Keratinocyte (primary cell): ENCODE data around the gene RNASEH1. TPM values are rescaled to one million over a fixed set of nuclear protein-coding genes. Genes with fewer than 3 reads are reported as not detected.

Experiments
- DNase-seq: peaks from one replicate; pipeline ENCODE4 v3.0.0-alpha.2; 2011; ENCODE audit warnings: low read depth, missing footprints, low spot score
- FAIRE-seq: peaks from 2 replicates; lab custom pipeline; 2011; peaks lifted over from hg19 to GRCh38; lab: Jason Lieb, UNC
- H2AFZ ChIP-seq: 2 replicates; pipeline ENCODE4 v1.6.0; 2012; ENCODE audit warnings: low read length, control low read depth, inconsistent platforms; ENCODE audit not compliant: control insufficient read depth
- H3K27ac ChIP-seq: 2 replicates; pipeline ENCODE4 v1.5.1; 2011; ENCODE audit warnings: low read length; ENCODE audit not compliant: control insufficient read depth, insufficient read depth
- H3K27me3 ChIP-seq: 3 replicates; pipeline ENCODE4 v1.6.0; 2011; ENCODE audit warnings: low read length; ENCODE audit not compliant: control insufficient read depth, insufficient read depth; ENCODE audit errors: extremely low read depth
- H3K36me3 ChIP-seq, 2 experiments: 2 replicates in 1 of 2; 3 replicates in 1 of 2; pipeline ENCODE4 v1.5.1; 2011; ENCODE audit warnings: low read length in 2 of 2, mild to moderate bottlenecking in 1 of 2; ENCODE audit not compliant: control insufficient read depth in 2 of 2, insufficient read depth in 2 of 2; ENCODE audit errors: extremely low read depth in 1 of 2
- H3K4me1 ChIP-seq: 3 replicates; pipeline ENCODE4 v1.5.1; 2011; ENCODE audit warnings: low read length; ENCODE audit not compliant: control insufficient read depth, insufficient read depth; ENCODE audit errors: extremely low read depth
- H3K4me2 ChIP-seq: 3 replicates; pipeline ENCODE4 v1.6.0; 2011; ENCODE audit warnings: low read depth, low read length; ENCODE audit not compliant: control insufficient read depth, insufficient read depth; ENCODE audit errors: extremely low read depth
- H3K4me3 ChIP-seq, 3 experiments: fragments of 200-600 bp in 1 of 3; sonication (generic) in 1 of 3; 2 replicates in 2 of 3; 3 replicates in 1 of 3; pipeline ENCODE4 v1.5.1; 2011 to 2016; ENCODE audit warnings: low read length in 3 of 3, mild to moderate bottlenecking in 3 of 3, control low read depth in 2 of 3, inconsistent platforms in 1 of 3, low read depth in 1 of 3, mixed read lengths in 1 of 3, mixed run types in 1 of 3, moderate library complexity in 1 of 3; ENCODE audit not compliant: control insufficient read depth in 2 of 3, insufficient read depth in 2 of 3; ENCODE audit errors: extremely low read depth in 1 of 3
- H3K79me2 ChIP-seq: 2 replicates; pipeline ENCODE4 v1.6.0; 2012; ENCODE audit warnings: low read length; ENCODE audit not compliant: control insufficient read depth, insufficient read depth
- H3K9ac ChIP-seq: 3 replicates; pipeline ENCODE4 v1.6.0; 2011; ENCODE audit warnings: low read length; ENCODE audit not compliant: control insufficient read depth, insufficient read depth; ENCODE audit errors: extremely low read depth
- H3K9me1 ChIP-seq: 3 replicates; pipeline ENCODE4 v1.6.0; 2011; ENCODE audit warnings: low read length; ENCODE audit not compliant: control insufficient read depth, insufficient read depth; ENCODE audit errors: extremely low read depth
- H3K9me3 ChIP-seq: 2 replicates; pipeline ENCODE4 v1.5.1; 2012; ENCODE audit warnings: low read depth, low read length; ENCODE audit not compliant: control insufficient read depth
- H4K20me1 ChIP-seq: 3 replicates; pipeline ENCODE4 v1.6.0; 2011; ENCODE audit warnings: low read length; ENCODE audit not compliant: control insufficient read depth, insufficient read depth; ENCODE audit errors: extremely low read depth
- CTCF ChIP-seq, 3 experiments: IDR thresholded peaks in 1 of 3; conservative IDR thresholded peaks in 1 of 3; optimal IDR thresholded peaks in 1 of 3; 2 replicates in 2 of 3; 3 replicates in 1 of 3; pipeline versions ENCODE3 to v1.5.1; 2011; ENCODE audit warnings: low read length in 3 of 3, mild to moderate bottlenecking in 3 of 3, moderate library complexity in 2 of 3, control low read depth in 1 of 3, inconsistent platforms in 1 of 3; ENCODE audit not compliant: insufficient read depth in 2 of 3; ENCODE audit errors: extremely low read depth in 1 of 3
- EZH2 ChIP-seq: IDR thresholded peaks from one replicate; pipeline ENCODE4 v1.6.1; 2012; ENCODE audit warnings: inconsistent platforms, mild to moderate bottlenecking, low read length, moderate library complexity
- dilution Hi-C: fragments of 300-500 bp; cut with MboI; formaldehyde crosslinking; loops from one replicate; pipeline ENCODE4 v1.7.0; 2020; ENCODE audit warnings: low sequenced_read_pairs; ENCODE audit not compliant: extremely low pct_ligation_motif_present
- polyA plus RNA-seq, 5 experiments: library from polyadenylated mRNA; depleted of rRNA in 3 of 5; stranded (reverse) in 3 of 5; stranded (forward) in 1 of 5; unstranded in 1 of 5; fragments of >200 nt; gene quantifications; 1 replicate in 1 of 5; 2 replicates in 3 of 5; 3 replicates in 1 of 5; pipeline versions ENCODE4 v1.2.1 to v1.2.3, GENCODE V29; 2011 to 2012; ENCODE audit warnings: missing spikeins in 2 of 5, low read depth in 1 of 5, low replicate concordance in 1 of 5

RNASEH1 gene
- polyA plus RNA-seq, 1 donor (not counting 4 experiments of a cell fraction or from before 2014, with no cell fraction given) = 15.3 TPM

GRCh38 chr2:3598197-3598910, 40.2 kb upstream of the RNASEH1 start:
- no peak overlapping the region for H3K27ac ChIP-seq
- no peaks in the 10 kb centered on the region for H3K36me3 ChIP-seq
- H3K4me3 ChIP-seq = no peak overlapping the region
- H4K20me1 ChIP-seq = no peaks in the 10 kb centered on the region
- no peaks in the 10 kb centered on the region for H3K9me3 ChIP-seq
- no peaks in the 10 kb centered on the region for H3K27me3 ChIP-seq
- H3K4me2 ChIP-seq = no peak overlapping the region
- no peaks in the 10 kb centered on the region for H3K9me1 ChIP-seq
- DNase-seq = no peak
- H3K9ac ChIP-seq = no peak overlapping the region
- no peak for TF ChIP-seq CTCF (optimal IDR thresholded peaks at IDR 0.05 in 1 of 3, IDR thresholded peaks at IDR 0.05 in 1 of 3, conservative IDR thresholded peaks at IDR 0.05 in 1 of 3; ENCODE audit: extremely low read depth in 1 of 3, insufficient read depth in 2 of 3, low read length in 3 of 3)
- TF ChIP-seq EZH2 = no peak
- H3K4me1 ChIP-seq = no peaks in the 10 kb centered on the region
- H3K79me2 ChIP-seq = no peaks in the 10 kb centered on the region
- dilution Hi-C loops = no loop called here
- H2AFZ ChIP-seq = no peak overlapping the region
- no peak for FAIRE-seq

GRCh38 chr2:3597567-3597966, 39.4 kb upstream of the RNASEH1 start:
- H3K9me1 ChIP-seq = no peaks in the 10 kb centered on the region
- no peaks in the 10 kb centered on the region for H3K27me3 ChIP-seq
- DNase-seq (no peak), FAIRE-seq (no peak)
- dilution Hi-C loops = no loop called here
- no peaks in the 10 kb centered on the region for H4K20me1 ChIP-seq
- no peaks in the 10 kb centered on the region for H3K36me3 ChIP-seq
- no peaks in the 10 kb centered on the region for H3K9me3 ChIP-seq
- no peak overlapping the region for H2AFZ ChIP-seq
- no peaks in the 10 kb centered on the region for H3K79me2 ChIP-seq
- H3K9ac ChIP-seq = no peak overlapping the region
- no peak for TF ChIP-seq EZH2
- no peak for TF ChIP-seq CTCF (optimal IDR thresholded peaks at IDR 0.05 in 1 of 3, IDR thresholded peaks at IDR 0.05 in 1 of 3, conservative IDR thresholded peaks at IDR 0.05 in 1 of 3; ENCODE audit: extremely low read depth in 1 of 3, insufficient read depth in 2 of 3, low read length in 3 of 3)
- H3K4me1 ChIP-seq = no peaks in the 10 kb centered on the region
- no peak overlapping the region for H3K4me2 ChIP-seq
- no peak overlapping the region for H3K27ac ChIP-seq
- H3K4me3 ChIP-seq = no peak overlapping the region
